ENCODE measurements around the gene ANKRD10.

Gene ANKRD10

DNA sequence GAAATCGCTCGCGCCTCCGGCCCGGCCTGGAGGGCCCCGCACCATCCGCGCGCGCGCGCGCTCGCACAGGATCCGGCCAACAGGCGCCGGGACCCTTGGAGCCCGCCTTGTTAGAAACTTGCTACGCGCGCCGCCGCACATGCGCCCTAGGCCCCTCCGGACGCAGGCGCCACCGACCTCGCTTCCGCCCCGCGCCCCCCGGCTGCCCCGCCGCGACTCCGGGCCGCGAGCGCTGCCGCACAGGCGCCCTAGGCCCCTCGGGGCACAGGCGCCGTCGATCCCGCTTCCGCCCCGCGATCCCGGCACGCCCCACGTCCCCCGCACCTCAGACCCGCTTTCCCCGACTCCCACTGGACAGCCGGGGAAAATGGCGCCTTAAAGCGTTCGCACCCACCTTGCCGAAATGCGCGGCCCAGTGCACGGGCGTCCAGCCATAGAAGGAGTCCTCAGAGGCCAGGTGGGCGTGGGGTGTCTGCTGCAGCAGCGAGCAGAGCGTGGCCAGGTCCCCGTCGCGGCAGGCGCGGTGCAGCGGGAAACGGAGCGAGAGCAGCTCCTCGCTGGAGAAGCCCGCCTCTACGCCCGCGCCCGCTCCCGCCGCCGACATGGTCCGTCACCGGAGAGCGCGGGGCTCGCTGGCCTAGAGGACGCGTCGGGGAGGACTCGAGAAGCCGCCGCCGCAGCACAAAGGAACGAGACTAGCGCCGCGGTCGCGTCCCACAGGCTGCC lies 375 bp downstream of the ANKRD10 start:
- peak; percentile 91 to 99 (median 96) for DNase-seq

DNA sequence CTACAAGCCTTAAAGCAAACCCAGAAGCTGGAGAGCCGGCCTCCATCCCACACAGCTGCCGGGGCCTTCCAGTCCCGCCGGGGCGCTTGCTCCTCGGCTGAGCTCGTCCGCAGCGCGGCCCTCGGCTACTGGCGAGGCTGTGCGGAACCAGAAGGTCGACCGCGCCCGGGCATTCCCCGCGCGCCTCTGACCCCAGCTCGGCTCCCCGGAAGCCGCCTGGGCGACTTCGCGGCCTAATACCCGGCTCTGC lies 863 bp downstream of the ANKRD10 start:
- peak in 1 of 3 experiments; percentile 64 for DNase-seq

DNA sequence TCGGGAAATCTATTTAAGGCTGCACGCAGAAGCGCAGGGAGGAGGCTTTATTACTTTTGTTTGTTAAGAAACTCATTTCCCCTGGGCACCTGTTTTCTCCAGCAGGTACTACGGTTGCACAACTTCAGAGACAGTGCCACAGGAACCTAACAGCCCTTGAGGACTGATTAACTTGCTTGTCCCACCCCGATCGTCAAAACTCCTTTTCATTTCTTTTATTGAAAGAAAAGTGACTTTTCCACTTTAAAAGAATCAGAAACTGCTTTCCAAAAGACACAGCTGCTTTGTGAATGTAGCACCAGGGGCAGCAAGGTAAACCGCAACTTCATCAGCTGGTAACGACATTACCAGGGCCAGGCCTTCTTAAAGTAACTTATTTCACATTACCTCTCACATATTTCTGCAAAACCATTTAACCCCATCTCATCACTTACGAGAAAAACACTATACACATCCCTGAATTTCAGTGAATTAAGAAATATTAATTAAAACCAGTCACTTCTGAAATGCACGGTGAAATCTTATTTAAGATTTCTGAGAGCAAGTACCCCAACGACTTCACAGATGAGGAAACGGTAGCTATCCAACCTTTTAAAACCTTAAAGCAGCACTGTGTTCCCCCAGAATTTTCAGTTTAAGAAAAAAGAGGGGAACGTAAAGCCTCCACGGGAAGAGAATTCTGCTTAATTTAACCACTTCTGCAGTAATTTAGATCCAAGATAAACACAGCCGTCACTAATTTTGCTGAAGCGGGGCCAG lies 1.4 kb downstream of the ANKRD10 start:
- peak; percentile 42 to 73 (median 48) for DNase-seq

DNA sequence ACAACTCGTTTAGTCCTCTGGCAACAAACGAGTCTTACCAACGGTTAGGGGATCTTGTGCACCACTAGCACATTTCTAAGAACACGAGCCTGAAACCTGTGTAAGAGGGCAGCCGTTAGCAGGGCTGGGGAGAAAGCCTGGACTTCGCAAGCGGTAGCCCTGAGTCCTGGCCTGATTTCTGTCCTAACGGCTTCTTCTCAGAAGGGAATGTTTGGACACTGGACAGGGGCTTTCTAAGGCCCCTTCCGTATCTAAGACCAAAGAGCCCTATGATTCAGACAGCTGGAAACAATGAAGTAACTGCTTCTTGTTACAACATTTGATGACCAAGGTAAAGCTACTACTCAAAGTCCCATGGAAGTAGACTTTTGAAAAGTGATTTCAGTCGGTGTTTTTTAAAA lies 2.2 kb downstream of the ANKRD10 start:
- peak in 2 of 3 experiments; percentile 9 to 46 for DNase-seq

DNA sequence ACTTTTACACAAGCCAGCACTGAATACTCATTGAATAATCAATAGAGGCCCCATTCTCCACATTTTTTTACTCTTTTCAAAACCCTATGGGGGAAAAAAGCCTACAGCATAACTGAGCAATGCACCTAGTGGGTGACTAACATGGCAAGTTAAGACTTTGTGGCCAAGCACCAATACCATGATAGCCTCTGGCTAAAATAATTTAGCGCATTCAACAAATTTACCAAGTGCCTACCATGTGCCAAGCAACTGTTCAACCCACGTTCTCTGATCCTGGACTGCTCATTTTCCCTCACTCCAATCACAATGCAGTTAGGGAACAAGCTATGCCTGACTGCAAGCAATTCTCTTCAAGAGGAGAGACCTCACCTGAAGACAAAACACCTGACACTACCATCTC lies 3.0 kb downstream of the ANKRD10 start:
- DNase-seq = peak in 1 of 3 experiments; percentile 75

DNA sequence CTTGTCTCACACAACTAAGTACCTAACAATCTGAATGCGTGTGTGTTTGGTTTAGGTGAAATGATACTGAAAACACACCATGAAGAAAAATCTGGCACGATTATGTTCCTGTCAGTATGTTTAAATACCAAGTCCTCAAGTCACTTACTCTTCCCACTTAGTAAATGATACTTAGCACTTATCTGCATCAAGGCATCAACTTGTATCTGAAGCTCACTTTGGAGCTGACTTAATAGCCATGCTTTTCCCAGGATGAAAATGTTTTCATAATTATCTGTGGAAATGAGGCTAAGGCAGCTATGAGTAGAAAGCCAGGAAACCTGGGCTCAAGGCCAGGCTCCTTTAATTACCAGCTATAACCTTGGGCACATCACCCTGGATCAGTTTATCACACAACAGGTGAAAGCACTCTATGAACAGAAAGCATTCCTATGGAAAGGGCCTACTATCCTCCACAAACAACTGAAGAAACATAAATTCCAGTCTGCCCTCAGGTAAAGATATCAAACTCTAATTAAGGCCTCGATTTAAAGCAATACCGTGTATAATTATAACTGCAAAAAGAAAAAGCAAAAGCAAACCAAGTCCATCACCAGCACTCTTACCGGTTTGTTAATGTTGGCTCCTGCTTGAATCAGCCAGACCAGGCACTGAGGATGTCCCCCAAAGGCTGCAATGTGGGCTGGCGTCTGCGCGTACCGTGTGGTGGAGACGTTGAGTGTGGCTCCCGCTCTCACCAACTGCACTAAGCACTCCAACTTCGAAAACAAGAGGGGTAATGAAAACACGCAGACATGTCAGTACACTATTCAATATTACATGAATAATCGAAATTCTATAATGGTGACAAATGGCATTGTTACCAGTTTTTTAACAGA lies 4.6 kb downstream of the ANKRD10 start:
- DNase-seq = peak in 1 of 3 experiments; percentile 57

DNA sequence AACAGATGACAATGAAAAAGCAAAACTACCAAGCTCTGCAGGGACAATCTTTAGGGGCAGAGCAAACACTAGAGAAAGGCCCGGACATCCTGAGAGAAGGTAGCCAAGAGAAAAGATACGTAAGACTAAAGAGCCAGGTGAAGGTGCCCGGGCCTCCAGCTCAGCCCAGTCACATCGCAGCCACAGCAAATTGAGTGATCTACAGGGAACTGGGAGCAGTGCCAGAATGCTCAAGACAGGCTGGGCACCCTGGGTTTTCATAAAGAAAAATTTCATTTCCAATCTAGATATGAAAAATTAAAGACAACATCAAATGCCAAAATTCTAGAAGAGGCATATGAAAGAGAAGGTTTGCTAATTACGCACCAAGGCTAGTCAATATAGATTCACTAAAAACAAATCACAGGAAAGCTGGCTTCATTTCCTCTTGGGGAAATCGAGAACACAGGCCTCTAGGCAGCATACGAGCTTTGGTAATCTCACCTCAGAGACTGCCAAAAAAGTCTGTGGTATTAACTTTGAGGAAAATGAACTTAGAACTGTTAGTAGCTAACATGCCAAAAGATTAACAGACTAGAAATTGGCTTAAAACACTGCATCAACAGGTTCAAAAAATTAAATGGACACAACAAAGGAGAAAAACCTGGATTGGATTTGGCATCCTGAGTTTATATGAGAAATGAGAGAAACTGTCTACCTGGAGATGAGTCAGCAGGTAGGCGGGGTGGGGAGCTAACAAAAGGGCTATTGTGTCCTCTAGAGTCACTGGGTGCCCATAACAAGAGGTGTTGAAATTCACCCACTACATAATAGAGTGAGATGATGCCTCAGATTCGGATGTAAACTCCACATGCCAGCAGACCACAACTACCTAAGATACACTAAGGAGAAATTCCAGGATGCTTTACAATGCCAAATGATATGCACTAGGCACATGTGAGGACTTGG lies 6.6 kb downstream of the ANKRD10 start:
- peak in 2 of 3 experiments; percentile 27 to 61 for DNase-seq

DNA sequence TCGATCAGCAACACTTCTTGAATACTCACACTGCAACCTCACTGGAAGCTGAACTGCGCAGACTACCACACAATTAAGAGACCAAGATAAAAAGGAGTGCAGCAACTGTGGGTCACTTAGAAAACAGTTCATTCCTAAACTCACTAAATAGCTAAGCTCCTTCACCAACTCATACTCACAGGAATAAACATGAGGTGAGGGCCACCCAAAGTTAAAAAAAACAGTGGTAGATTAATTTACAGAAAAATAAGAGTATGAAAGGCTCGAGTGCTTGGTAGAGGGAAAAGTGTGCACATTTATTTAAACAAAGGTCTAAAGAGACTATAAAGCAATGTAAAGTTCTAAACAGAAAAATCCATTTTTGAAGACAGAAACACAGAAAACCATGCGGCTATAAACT lies 7.6 kb downstream of the ANKRD10 start:
- no peak for DNase-seq

DNA sequence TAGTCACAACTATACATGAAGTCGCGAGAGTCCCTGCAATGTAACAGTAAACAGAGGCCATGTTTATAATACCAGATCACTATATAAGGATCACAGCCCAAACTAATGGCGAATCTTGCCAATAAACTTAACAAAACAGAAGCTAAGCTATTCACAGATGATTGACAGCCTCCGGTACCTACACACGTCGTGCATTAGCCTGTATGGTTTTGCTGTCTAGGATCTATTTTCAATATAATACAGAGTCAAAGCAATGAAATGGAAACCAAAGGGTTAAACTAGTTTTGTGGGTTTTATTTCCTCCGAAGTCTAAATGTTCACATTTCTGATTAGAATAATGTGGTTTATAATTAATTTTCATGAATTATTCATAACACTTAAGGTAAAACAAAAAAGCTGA lies 10.1 kb downstream of the ANKRD10 start:
- no peak for DNase-seq

DNA sequence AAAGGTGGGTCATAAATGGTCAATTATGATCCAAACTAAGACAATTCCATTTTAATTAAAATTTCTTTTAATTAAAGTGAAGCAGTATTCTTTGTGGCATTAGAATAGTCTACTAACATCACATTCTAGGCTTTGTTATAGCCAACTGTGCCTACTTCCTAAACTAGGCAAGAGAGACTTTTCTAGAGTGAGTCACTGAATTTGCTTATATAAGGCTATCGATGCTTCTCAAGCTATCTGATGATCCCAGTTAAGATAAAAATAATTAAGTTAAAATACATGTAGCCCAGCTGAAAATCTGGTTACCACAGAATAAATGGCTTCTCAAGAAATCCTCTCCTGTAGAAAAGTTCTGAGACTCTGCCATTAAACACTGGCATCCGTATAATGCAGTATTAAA lies 12.5 kb downstream of the ANKRD10 start:
- DNase-seq = no peak

DNA sequence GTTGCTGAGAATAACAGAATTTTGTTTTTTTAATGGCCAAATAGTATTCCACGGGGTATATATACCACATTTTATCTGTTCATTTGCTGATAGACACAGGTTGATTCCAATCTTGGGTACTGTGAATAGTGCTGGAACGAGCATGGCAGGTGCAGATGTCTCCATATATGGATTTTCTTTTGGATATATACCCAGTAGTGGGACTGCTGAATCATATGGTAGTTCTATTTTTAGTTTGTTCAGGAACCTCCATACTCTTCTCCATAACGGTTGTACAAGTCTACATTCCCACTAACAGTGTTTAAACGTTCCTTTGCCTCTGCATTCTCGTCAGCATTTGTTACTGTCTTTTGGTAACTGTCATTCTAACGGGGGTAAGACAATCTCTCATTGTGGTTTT lies 17.3 kb downstream of the ANKRD10 start:
- no peak for DNase-seq

DNA sequence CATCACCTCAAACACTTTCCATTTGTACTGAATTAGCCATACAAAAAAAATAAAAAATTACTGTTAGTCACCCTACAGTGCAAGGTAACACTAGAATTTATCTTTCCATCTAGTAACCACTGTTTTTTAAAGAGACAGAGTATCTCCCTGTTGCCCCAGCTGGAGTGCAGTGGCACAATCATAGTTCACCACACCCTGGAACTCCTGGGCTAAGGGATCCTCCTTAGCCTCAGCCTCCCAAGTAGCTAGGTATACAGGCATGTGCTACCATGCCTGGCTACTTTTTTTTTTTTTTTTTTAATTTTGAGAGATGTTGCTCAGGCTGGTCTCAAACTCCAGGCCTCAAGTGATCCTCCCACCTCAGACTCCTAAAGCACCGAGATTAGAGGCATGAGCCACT lies 17.9 kb downstream of the ANKRD10 start:
- DNase-seq = no peak

DNA sequence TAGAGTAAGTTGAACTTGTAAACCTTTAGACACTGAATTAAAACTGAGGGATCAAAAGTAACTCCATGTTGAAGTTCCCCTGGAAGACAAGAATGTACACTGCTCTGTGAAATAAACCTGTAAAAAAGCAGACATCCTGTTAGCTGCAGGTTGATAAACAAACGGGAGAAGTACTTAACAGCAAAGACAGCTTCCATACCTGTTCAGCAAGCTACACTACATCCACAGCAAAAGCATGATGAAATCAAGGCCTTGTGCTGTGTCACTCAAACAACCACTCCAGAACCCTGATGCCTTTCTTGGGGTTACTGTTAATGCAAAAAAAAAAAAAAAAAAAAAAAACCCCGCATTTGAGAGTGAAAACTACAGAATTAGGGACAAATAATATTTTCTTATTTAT lies 20.8 kb downstream of the ANKRD10 start:
- no peak for DNase-seq

DNA sequence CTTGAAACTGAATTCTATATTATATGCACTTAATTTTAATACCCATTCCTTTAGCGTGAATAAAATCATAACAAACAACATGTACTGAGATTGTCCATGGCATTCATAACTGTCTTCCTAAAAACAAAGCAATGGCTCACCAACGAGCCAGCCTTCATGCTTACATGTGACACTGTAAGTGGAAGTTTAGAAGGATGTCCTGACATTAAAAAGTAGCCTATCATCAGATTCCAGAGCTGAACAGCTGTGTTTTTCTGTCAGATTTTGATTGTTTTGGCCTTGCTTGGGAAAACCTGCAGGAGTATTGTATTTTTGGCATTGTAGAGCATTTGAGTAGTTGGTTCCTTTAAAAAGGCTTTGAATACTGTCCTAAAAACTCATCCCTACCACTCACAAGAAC lies 21.3 kb downstream of the ANKRD10 start:
- no peak for DNase-seq

DNA sequence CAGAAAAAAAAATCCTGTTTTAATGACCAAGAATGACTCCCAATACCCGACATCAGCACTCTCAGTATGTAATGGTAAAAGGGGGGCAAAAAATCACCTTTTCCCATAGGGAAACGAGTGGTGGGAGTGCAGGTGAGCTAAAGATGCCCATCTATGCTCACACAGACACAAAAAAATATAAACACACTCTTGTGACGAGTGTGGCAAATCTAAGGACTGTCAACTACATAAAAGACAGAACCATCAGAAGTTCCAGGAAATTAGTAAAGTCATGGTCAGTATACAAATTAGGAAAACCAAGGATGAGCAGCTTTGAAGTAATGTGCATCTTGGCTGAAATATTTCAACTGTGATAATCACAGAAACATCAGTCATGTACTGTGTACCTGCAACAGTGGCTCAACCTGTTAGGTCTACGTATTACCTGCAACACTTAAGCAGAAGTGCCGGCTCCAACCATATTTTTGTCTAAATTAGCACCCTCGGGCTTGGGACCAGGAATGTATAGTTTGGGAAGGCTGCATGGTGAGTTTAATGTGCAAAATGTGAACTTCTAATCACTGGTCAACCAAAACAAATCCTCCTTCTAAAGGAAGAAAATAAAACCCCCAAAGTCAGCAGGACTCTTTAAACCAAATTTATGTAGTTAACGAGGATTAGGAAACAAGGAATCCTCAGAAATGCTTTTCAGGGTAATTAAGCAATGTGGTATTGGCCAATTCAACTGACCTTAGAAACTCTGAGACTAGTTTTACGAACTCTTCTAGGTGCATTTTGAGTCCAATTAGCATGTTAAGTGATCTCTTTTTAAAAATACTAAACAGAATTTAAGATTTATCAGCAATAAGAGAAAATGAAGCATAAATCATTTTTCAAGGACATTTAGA lies 24.3 kb downstream of the ANKRD10 start:
- no peak for DNase-seq

DNA sequence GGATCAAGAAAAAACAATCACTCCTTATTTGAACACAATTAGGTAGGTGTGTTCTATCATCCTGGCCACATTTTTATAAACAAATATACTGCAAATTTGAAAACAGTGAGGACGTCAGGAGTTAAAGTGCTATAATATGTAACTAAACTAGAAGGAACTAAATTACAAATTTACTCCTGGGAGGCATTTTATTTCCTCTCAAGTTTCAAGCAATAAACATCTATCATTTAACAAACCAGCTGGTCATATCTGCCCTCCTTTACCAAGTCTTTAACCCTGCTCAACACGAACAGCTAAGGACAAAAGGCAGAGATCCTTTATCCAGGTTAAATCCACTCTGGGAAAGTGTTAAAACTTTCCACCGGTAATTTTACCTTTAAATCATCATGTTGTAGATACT lies 26.5 kb downstream of the ANKRD10 start:
- DNase-seq = no peak

DNA sequence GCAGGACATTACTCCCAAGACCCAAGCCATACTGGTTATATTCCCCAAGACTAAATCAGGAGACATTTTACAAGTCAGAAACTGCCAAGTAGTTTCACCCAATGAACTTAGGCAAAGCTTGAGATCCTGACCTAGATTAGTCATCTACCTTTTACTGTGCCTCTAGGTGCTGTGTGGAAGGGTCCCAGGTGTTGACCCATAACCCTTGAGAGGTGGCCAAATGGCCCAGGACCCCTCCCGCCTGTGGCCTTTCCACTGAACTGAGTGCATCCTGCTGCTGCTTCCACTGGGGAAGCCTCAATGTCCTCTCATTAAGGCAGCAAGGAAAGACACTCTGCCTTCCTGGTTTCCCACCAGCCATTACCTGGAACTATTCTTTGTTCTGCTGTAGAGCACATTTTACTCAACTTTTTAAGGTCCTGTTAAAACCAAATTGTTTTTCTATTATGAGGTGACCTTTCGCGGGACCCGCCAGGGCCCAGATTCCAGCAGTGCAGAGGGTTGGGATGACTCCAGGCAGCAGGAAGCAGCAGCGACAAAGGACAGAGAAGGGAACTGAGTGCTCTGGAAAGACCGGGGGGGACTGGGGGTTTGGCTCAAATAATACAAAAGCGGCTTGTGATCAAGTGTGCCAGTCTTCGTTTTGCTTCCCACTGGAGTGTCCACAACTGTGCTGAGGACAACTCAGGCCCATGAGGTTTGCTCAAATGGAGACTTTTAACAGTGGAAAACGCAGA lies 27.1 kb downstream of the ANKRD10 start:
- DNase-seq = no peak

DNA sequence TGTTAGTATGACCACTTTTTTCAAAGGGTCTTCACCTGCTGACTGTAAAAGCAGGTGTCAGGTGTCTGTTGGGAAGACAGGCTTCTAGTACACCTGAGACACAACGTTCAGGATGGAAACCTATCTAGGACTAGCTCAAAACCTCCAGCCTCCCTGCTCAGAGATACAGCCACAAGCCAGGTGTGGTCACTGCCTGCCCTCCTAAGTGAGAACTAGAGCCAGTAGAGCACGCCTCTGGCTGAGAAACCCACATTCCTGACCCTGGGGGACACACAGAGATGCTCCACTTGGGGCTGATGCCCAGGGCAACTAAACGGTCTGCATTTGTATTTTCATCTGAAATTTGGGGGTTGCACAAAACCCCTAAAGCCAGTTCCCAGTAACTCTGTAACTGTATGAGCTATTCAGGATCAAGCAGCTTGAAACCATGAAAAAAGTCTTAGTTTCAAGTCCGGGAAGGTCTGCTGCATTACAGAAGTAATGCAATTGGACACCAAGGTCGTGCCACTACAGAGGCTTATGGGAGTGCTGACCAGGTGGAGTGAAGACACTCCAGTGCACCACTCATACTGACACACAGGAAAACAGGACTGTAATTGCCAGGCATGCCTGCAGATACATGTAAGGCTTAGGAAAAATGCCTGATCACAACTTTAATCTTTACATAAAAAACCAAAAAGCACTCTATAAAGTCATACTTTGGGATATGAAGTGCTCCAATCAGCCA lies 27.8 kb downstream of the ANKRD10 start:
- DNase-seq = no peak

DNA sequence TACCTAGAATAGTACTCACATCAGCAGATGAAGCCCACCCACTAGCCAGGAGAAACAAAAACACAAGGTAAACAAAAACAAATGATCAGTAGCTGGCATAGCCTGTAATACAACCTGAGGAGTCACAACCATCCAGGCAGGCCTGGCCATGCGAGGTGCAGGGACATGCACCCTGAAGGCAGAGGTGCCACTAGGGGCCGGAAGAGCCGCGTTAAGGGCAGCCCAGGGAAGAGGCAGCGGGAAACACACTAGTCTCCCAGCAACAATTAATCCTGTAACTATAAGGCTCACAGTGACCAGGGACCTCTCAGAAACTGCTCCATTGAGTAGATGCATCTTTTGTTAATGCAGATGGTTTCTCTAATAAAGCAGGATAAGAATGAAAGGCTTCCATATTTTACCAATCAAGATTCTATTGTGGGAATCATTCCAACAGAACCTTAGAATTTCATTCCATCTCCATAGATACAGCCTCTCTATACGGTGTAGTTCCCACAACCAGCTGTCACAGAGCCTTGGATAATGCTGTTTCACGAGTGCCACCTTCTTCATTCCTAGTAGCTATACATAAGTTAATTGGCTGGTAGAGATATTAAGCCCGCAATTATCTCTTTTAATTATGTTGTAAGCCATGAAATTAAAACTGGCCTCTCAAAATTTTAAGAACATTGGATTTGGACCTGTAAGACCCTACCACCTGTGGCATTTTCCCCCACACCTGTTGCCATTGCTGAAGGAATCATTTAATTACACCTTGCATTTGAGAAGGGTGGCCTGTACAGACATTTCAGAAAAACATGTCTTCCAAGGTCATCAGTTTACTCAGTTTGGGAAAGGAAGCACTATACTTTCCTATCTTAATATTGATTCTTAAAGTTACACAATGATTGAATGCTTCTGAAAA lies 28.7 kb downstream of the ANKRD10 start:
- DNase-seq = peak in 1 of 3 experiments; percentile 55
